Hepatocyte (in vitro differentiated cells): Measurements from ENCODE around the gene FBXO48. TPM values are rescaled to one million over a fixed set of nuclear protein-coding genes. Genes with fewer than 3 reads are reported as not detected.

Source experiments
- DNase-seq: peaks from one replicate; pipeline ENCODE4 v3.0.0-alpha.2; 2016; ENCODE audit warnings: low spot score
- H2AFZ ChIP-seq: fragments of 200-600 bp; sonication (generic); 2 replicates; pipeline ENCODE4 v1.6.0; 2016; ENCODE audit warnings: antibody characterized with exemption, mild to moderate bottlenecking
- H3K27ac ChIP-seq: fragments of 200-600 bp; sonication (generic); 2 replicates; pipeline ENCODE4 v1.5.1; 2016; ENCODE audit warnings: mild to moderate bottlenecking
- H3K27me3 ChIP-seq: fragments of 200-600 bp; sonication (generic); 2 replicates; pipeline ENCODE4 v1.6.1; 2016
- H3K36me3 ChIP-seq: fragments of 200-600 bp; sonication (generic); replicated peaks from 2 replicates; pipeline ENCODE4 v1.5.1; 2016; ENCODE audit warnings: low read depth; ENCODE audit not compliant: insufficient read depth
- H3K4me1 ChIP-seq: fragments of 200-600 bp; sonication (generic); 2 replicates; pipeline ENCODE4 v1.5.1; 2016; ENCODE audit warnings: mild to moderate bottlenecking, moderate library complexity; ENCODE audit not compliant: insufficient read depth
- H3K4me2 ChIP-seq: fragments of 200-600 bp; sonication (generic); 2 replicates; pipeline ENCODE4 v1.6.0; 2016
- H3K4me3 ChIP-seq: fragments of 200-600 bp; sonication (generic); 2 replicates; pipeline ENCODE4 v1.5.1; 2016; ENCODE audit warnings: mild to moderate bottlenecking
- H3K79me2 ChIP-seq: fragments of 200-600 bp; sonication (generic); 2 replicates; pipeline ENCODE4 v1.6.0; 2017; ENCODE audit warnings: mild to moderate bottlenecking
- H3K9me2 ChIP-seq: fragments of 200-600 bp; sonication (generic); replicated peaks from 2 replicates; pipeline ENCODE4 v1.6.0; 2017; ENCODE audit warnings: mild to moderate bottlenecking; ENCODE audit not compliant: insufficient read depth
- H3K9me3 ChIP-seq: fragments of 200-600 bp; sonication (generic); 2 replicates; pipeline ENCODE4 v1.5.1; 2016; ENCODE audit warnings: low read depth, mild to moderate bottlenecking
- H4K20me1 ChIP-seq: fragments of 200-600 bp; sonication (generic); 2 replicates; pipeline ENCODE4 v1.6.0; 2016; ENCODE audit warnings: mild to moderate bottlenecking; ENCODE audit not compliant: insufficient read depth, poor library complexity, severe bottlenecking
- CTCF ChIP-seq: fragments of 200-600 bp; sonication (generic); IDR thresholded peaks from 2 replicates; pipeline ENCODE4 v1.5.1; 2016; ENCODE audit warnings: antibody characterized with exemption, mild to moderate bottlenecking; ENCODE audit not compliant: poor library complexity
- EZH2 ChIP-seq: fragments of 200-600 bp; sonication (generic); IDR thresholded peaks from 2 replicates; pipeline ENCODE4 v1.6.1; 2016; ENCODE audit warnings: antibody characterized with exemption, mild to moderate bottlenecking, borderline replicate concordance
- EZH2phosphoT487 ChIP-seq: fragments of 200-600 bp; sonication (generic); IDR thresholded peaks from one replicate; pipeline ENCODE4 v1.6.1; 2018; ENCODE audit warnings: antibody characterized with exemption, mild to moderate bottlenecking, low read depth, moderate library complexity; ENCODE audit not compliant: unreplicated experiment, severe bottlenecking
- WGBS: methylation state at CpG from one replicate; pipeline ENCODE4 v1.1.6; 2016; ENCODE audit warnings: low lambda C conversion rate; ENCODE audit errors: missing lambda C conversion rate; 5-methylcytosine and 5-hydroxymethylcytosine counted together
- polyA plus RNA-seq: library from polyadenylated mRNA; unstranded; fragments of >200 nt; fragmentation: Nextera tagmentation; extraction: Ambion mirVana; gene quantifications from 2 replicates; pipeline ENCODE4 v1.2.1, GENCODE V29; 2016
- total RNA-seq: library from RNA; depleted of rRNA; stranded (reverse); fragments of >200 nt; gene quantifications from 2 replicates; pipeline ENCODE4 v1.2.3, GENCODE V29; 2014

The FBXO48 gene
- total and polyA plus RNA-seq, 2 experiments from 2014 or later: 0.36 to 0.83 TPM

- Histone ChIP-seq H3K4me1 (no peaks in the 10 kb centered on the region), H2AFZ (no peak overlapping the region), H3K9me3 (no peaks in the 10 kb centered on the region), H3K27ac (no peak overlapping the region), H3K9me2 (no peaks in the 10 kb centered on the region), H3K4me2 (no peak overlapping the region), H3K36me3 (no peaks in the 10 kb centered on the region), H3K27me3 (no peaks in the 10 kb centered on the region), H4K20me1 (no peaks in the 10 kb centered on the region), H3K79me2 (no peaks in the 10 kb centered on the region), H3K4me3 (no peak overlapping the region)
- no peak for DNase-seq
- no peak for TF ChIP-seq EZH2
- TF ChIP-seq CTCF: no peak
- TF ChIP-seq EZH2phosphoT487: no peak
- 92% methylated on average over 1 of the region's 1 CpG for WGBS
These were observed 45.9 kb upstream of the FBXO48 start for GRCh38 chr2:68512966-68513365.

GRCh38 chr2:68512326-68512725, 45.2 kb upstream of the FBXO48 start:
- 81% methylated on average over 3 of the region's 3 CpGs for WGBS

DNA sequence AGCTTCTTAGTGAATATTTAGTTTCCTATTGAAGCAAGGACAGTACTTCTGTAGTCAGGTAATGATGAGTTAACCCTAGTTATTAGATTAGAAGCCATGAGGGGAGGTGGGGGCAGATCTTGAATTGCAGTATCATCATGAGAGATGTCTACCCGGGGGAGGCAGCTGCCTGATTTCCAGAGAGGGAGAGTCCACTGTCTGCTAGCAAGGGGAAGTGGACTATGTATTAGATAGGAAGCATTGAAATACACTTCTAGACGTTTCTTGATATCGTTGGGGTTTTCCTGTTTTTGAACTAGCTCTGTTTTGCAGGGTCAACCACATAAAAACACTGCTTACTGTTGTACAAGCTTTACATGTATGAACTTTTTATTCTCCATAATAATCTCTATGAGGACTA, 39.1 kb upstream of the FBXO48 start:
- H4K20me1 ChIP-seq: no peaks in the 10 kb centered on the region
- no peak for DNase-seq
- no peaks in the 10 kb centered on the region for H3K9me3 ChIP-seq
- no peak overlapping the region for H3K4me3 ChIP-seq
- no peaks in the 10 kb centered on the region for H3K79me2 ChIP-seq
- no peak overlapping the region for H2AFZ ChIP-seq
- no peak overlapping the region for H3K4me2 ChIP-seq
- H3K9me2 ChIP-seq: no peaks in the 10 kb centered on the region
- H3K36me3 ChIP-seq: no peaks in the 10 kb centered on the region
- WGBS: 87% methylated on average over 3 of the region's 3 CpGs
- H3K27me3 ChIP-seq: no peaks in the 10 kb centered on the region
- TF ChIP-seq EZH2phosphoT487 (no peak), EZH2 (no peak), CTCF (no peak)
- no peak overlapping the region for H3K27ac ChIP-seq
- H3K4me1 ChIP-seq: no peaks in the 10 kb centered on the region

More at GRCh38 chr2:68512326-68512725, 45.2 kb upstream of the FBXO48 start:
- Histone ChIP-seq H2AFZ (no peak overlapping the region), H3K79me2 (no peaks in the 10 kb centered on the region), H4K20me1 (no peaks in the 10 kb centered on the region), H3K27me3 (no peaks in the 10 kb centered on the region), H3K9me3 (no peaks in the 10 kb centered on the region), H3K27ac (no peak overlapping the region), H3K4me1 (no peaks in the 10 kb centered on the region), H3K4me2 (no peak overlapping the region), H3K4me3 (no peak overlapping the region), H3K36me3 (no peaks in the 10 kb centered on the region), H3K9me2 (no peaks in the 10 kb centered on the region)
- TF ChIP-seq CTCF (no peak), EZH2 (no peak), EZH2phosphoT487 (no peak)
- DNase-seq: no peak

- Histone ChIP-seq H3K9me3 (no peaks in the 10 kb centered on the region), H3K27me3 (no peaks in the 10 kb centered on the region), H3K4me3 (no peak overlapping the region), H3K4me1 (no peaks in the 10 kb centered on the region), H3K27ac (no peak overlapping the region), H2AFZ (no peak overlapping the region), H3K9me2 (no peaks in the 10 kb centered on the region), H4K20me1 (no peaks in the 10 kb centered on the region), H3K79me2 (no peaks in the 10 kb centered on the region), H3K36me3 (no peaks in the 10 kb centered on the region), H3K4me2 (no peak overlapping the region)
- WGBS: 96% methylated on average over 2 of the region's 2 CpGs
- DNase-seq: no peak
- TF ChIP-seq EZH2phosphoT487: no peak
- no peak for TF ChIP-seq CTCF
- TF ChIP-seq EZH2: no peak
These were observed 38.6 kb upstream of the FBXO48 start for GRCh38 chr2:68505603-68506159.
